PC-9 (cell line): Measurements from ENCODE around the gene IRF8. TPM values are rescaled to one million over a fixed set of nuclear protein-coding genes. Genes with fewer than 3 reads are reported as not detected.

Experiments used
- BruUV-seq: library from RNA; stranded (reverse); fragments of 400-500 nt; replicated peaks from 2 replicates; lab custom pipeline; 2021; lab: Mats Ljungman, UMichigan
- CTCF ChIA-PET: fragments of 300-600 bp; sonication (Branson Sonifier 250); formaldehyde crosslinking; loops from one replicate; lab custom pipeline; 2022; ENCODE audit warnings: antibody characterized with exemption; lab: Charles Lee
- POLR2A ChIA-PET: fragments of 300-600 bp; sonication (Branson Sonifier 250); formaldehyde crosslinking; loops from one replicate; lab custom pipeline; 2022; ENCODE audit warnings: antibody characterized with exemption; ENCODE audit not compliant: unreplicated experiment; lab: Charles Lee
- DNase-seq, 2 experiments: peaks; one replicate each; pipeline versions ENCODE4 v3.0.0 to v3.0.0-alpha.2; 2015 to 2022; ENCODE audit warnings: mixed read lengths in 1 of 2
- H2AFZ ChIP-seq: fragments of 200-600 bp; sonication (generic); 2 replicates; pipeline ENCODE4 v1.8.1; 2017; ENCODE audit warnings: antibody characterized with exemption
- H3F3A ChIP-seq: fragments of 200-600 bp; sonication (generic); 2 replicates; pipeline ENCODE4 v1.8.1; 2017; ENCODE audit warnings: antibody characterized with exemption, mild to moderate bottlenecking, low read depth; ENCODE audit not compliant: insufficient read depth
- H3K27ac ChIP-seq: fragments of 200-600 bp; sonication (generic); 2 replicates; pipeline ENCODE4 v1.6.1; 2016; ENCODE audit warnings: mixed run types
- H3K27me3 ChIP-seq: fragments of 200-600 bp; sonication (generic); 2 replicates; pipeline ENCODE4 v1.6.1; 2016; ENCODE audit warnings: low read depth, mixed run types; ENCODE audit not compliant: insufficient read depth
- H3K36me3 ChIP-seq: fragments of 200-600 bp; sonication (generic); 2 replicates; pipeline ENCODE4 v1.6.1; 2016; ENCODE audit warnings: low read depth, mixed run types
- H3K4me1 ChIP-seq: fragments of 200-600 bp; sonication (generic); replicated peaks from 2 replicates; pipeline ENCODE4 v1.6.1; 2016; ENCODE audit warnings: mixed run types; ENCODE audit not compliant: insufficient read depth
- H3K4me2 ChIP-seq: fragments of 200-600 bp; sonication (generic); 2 replicates; pipeline ENCODE4 v1.6.1; 2017; ENCODE audit warnings: mixed run types
- H3K4me3 ChIP-seq: fragments of 200-600 bp; sonication (generic); 2 replicates; pipeline ENCODE4 v1.6.1; 2016; ENCODE audit warnings: mixed run types
- H3K79me2 ChIP-seq: fragments of 200-600 bp; sonication (generic); 2 replicates; pipeline ENCODE4 v1.6.1; 2017; ENCODE audit warnings: low read depth, mixed run types
- H3K9me2 ChIP-seq: fragments of 200-600 bp; sonication (generic); 2 replicates; pipeline ENCODE4 v1.8.1; 2017; ENCODE audit warnings: mild to moderate bottlenecking; ENCODE audit not compliant: insufficient read depth
- H3K9me3 ChIP-seq: fragments of 200-600 bp; sonication (generic); 2 replicates; pipeline ENCODE4 v1.8.1; 2016; ENCODE audit warnings: low read depth; ENCODE audit not compliant: insufficient read depth
- H4K20me1 ChIP-seq: fragments of 200-600 bp; sonication (generic); 2 replicates; pipeline ENCODE4 v1.8.1; 2017; ENCODE audit not compliant: insufficient read depth
- CTCF ChIP-seq: fragments of 200-600 bp; sonication (generic); conservative IDR thresholded peaks from 2 replicates; pipeline ENCODE4 v1.6.1; 2017; ENCODE audit warnings: mixed run types, antibody characterized with exemption, mild to moderate bottlenecking, moderate library complexity
- EZH2 ChIP-seq: fragments of 200-600 bp; sonication (generic); IDR thresholded peaks from 2 replicates; pipeline ENCODE4 v1.8.0; 2017; ENCODE audit warnings: antibody characterized with exemption, low read depth
- intact Hi-C: fragments of 100-400 bp; cut with micrococcal nuclease; formaldehyde crosslinking; loops from one replicate; pipeline ENCODE4 v1.10.0; 2022; ENCODE audit not compliant: unreplicated experiment
- total RNA-seq: library from RNA; stranded (reverse); gene quantifications from 2 replicates; pipeline ENCODE4 v1.2.3, GENCODE V29; 2021

Gene IRF8
- total RNA-seq, 1 experiment from 2014 or later = not detected

- Histone ChIP-seq H3K27ac (no peak overlapping the region), H3K79me2 (no peaks in the 10 kb centered on the region), H3K36me3 (no peaks in the 10 kb centered on the region), H3K4me3 (no peak overlapping the region), H3K27me3 (peaks cover 99% of the 10 kb centered on the region), H2AFZ (no peak overlapping the region), H3K4me2 (no peak overlapping the region), H3K9me3 (no peaks in the 10 kb centered on the region), H3F3A (no peaks in the 10 kb centered on the region), H3K9me2 (no peaks in the 10 kb centered on the region), H4K20me1 (no peaks in the 10 kb centered on the region), H3K4me1 (no peaks in the 10 kb centered on the region)
- ChIA-PET POLR2A (no interaction called here), CTCF (no interaction called here)
- no TSS peak for BruUV-seq
- TF ChIP-seq CTCF (no peak), EZH2 (no peak)
- intact Hi-C loops = no loop called here
- no peak for DNase-seq
Measured at GRCh38 chr16:85947230-85948137, 48.5 kb downstream of the IRF8 start.

- no peak overlapping the region for H2AFZ ChIP-seq
- no peaks in the 10 kb centered on the region for H4K20me1 ChIP-seq
- no peak overlapping the region for H3K27ac ChIP-seq
- intact Hi-C loops = no loop called here
- no peaks in the 10 kb centered on the region for H3K79me2 ChIP-seq
- DNase-seq = no peak
- H3K27me3 ChIP-seq = peaks cover 100% of the 10 kb centered on the region
- ChIA-PET CTCF (no interaction called here), POLR2A (no interaction called here)
- no peaks in the 10 kb centered on the region for H3K4me1 ChIP-seq
- BruUV-seq = no TSS peak
- H3K4me3 ChIP-seq = no peak overlapping the region
- H3K36me3 ChIP-seq = no peaks in the 10 kb centered on the region
- TF ChIP-seq EZH2 (no peak), CTCF (no peak)
- no peaks in the 10 kb centered on the region for H3K9me3 ChIP-seq
- H3K9me2 ChIP-seq = no peaks in the 10 kb centered on the region
- H3K4me2 ChIP-seq = no peak overlapping the region
- no peaks in the 10 kb centered on the region for H3F3A ChIP-seq
Measured at GRCh38 chr16:85948138-85948509, 49.2 kb downstream of the IRF8 start.

- no peak overlapping the region for H2AFZ ChIP-seq
- no peaks in the 10 kb centered on the region for H3K4me1 ChIP-seq
- H3K79me2 ChIP-seq = no peaks in the 10 kb centered on the region
- intact Hi-C loops = no loop called here
- ChIA-PET CTCF (no interaction called here), POLR2A (no interaction called here)
- no peaks in the 10 kb centered on the region for H4K20me1 ChIP-seq
- no peaks in the 10 kb centered on the region for H3K9me3 ChIP-seq
- DNase-seq = no peak
- BruUV-seq = no TSS peak
- H3K27ac ChIP-seq = no peak overlapping the region
- H3K27me3 ChIP-seq = peaks cover 100% of the 10 kb centered on the region
- H3K4me3 ChIP-seq = no peak overlapping the region
- H3F3A ChIP-seq = no peaks in the 10 kb centered on the region
- no peaks in the 10 kb centered on the region for H3K9me2 ChIP-seq
- H3K36me3 ChIP-seq = no peaks in the 10 kb centered on the region
- no peak for TF ChIP-seq CTCF
- no peak for TF ChIP-seq EZH2
- H3K4me2 ChIP-seq = no peak overlapping the region
Measured at GRCh38 chr16:85948616-85949265, 49.8 kb downstream of the IRF8 start.
